ENCODE results near the gene KCNJ8. TPM values are rescaled to one million over a fixed set of nuclear protein-coding genes. Genes with fewer than 3 reads are reported as not detected.
"Not testable (repeated sequence)": the region's sequence is repeated elsewhere in the genome, so short reads cannot be mapped to it uniquely, and the experiment has no call there.

The KCNJ8 gene
- total RNA-seq, 4 donors from 2014 or later: 5.4 to 47.1 (median 12.6) TPM

- H3K4me1 ChIP-seq: no peaks in the 10 kb centered on the region
- in situ Hi-C loops (cut with MboI; ENCODE audit: low sequenced_read_pairs in 4 of 4): no loop called here
- TF ChIP-seq CTCF (IDR thresholded peaks at IDR 0.05 in 4 of 5, conservative IDR thresholded peaks at IDR 0.05 in 1 of 5) (no peak), POLR2A (IDR thresholded peaks at IDR 0.05) (no peak)
- no peak for ATAC-seq
- no peak for DNase-seq
- H3K36me3 ChIP-seq: peaks cover 4 to 24% of the 10 kb centered on the region in 2 donors
- H3K27ac ChIP-seq: peak overlapping the region in 2 of 4 donors; percentile 16 to 19
- no peak overlapping the region for H3K4me3 ChIP-seq
- intact Hi-C loops (cut with DNase I; ENCODE audit: low total_unique reads): no loop called here
- no peaks in the 10 kb centered on the region for H3K27me3 ChIP-seq
- no peaks in the 10 kb centered on the region for H3K9me3 ChIP-seq
Measured at GRCh38 chr12:21800011-21800410, 25.5 kb upstream of the KCNJ8 start.

GRCh38 chr12:21797539-21797938 is 23.0 kb upstream of the KCNJ8 start:
- no peaks in the 10 kb centered on the region for H3K27me3 ChIP-seq
- no peaks in the 10 kb centered on the region for H3K4me1 ChIP-seq
- no peaks in the 10 kb centered on the region for H3K9me3 ChIP-seq
- in situ Hi-C loops (cut with MboI; ENCODE audit: low sequenced_read_pairs in 4 of 4) (no loop called here), intact Hi-C loops (cut with DNase I; ENCODE audit: low total_unique reads) (no loop called here)
- peak overlapping the region in 2 of 4 donors; percentile 36 to 42 for H3K27ac ChIP-seq
- no peak overlapping the region for H3K4me3 ChIP-seq
- DNase-seq: no peak
- peak in 1 of 2 donors; percentile 78 for ATAC-seq
- TF ChIP-seq POLR2A (IDR thresholded peaks at IDR 0.05): no peak
- TF ChIP-seq CTCF (IDR thresholded peaks at IDR 0.05 in 4 of 5, conservative IDR thresholded peaks at IDR 0.05 in 1 of 5): no peak
- H3K36me3 ChIP-seq: peaks cover 4 to 9% of the 10 kb centered on the region in 2 donors

GRCh38 chr12:21795648-21796328 is 21.3 kb upstream of the KCNJ8 start:
- DNase-seq: no peak
- in situ Hi-C loops (cut with MboI; ENCODE audit: low sequenced_read_pairs in 4 of 4): no loop called here
- peak in 1 of 2 donors; percentile 21 for ATAC-seq
- intact Hi-C loops (cut with DNase I; ENCODE audit: low total_unique reads): no loop called here
- Histone ChIP-seq H3K27me3 (no peaks in the 10 kb centered on the region), H3K9me3 (no peaks in the 10 kb centered on the region), H3K27ac (no peak overlapping the region), H3K36me3 (peaks cover 3% of the 10 kb centered on the region in 2 donors), H3K4me1 (no peaks in the 10 kb centered on the region), H3K4me3 (no peak overlapping the region)
- no peak for TF ChIP-seq CTCF (IDR thresholded peaks at IDR 0.05 in 4 of 5, conservative IDR thresholded peaks at IDR 0.05 in 1 of 5)
- TF ChIP-seq POLR2A (IDR thresholded peaks at IDR 0.05): no peak

GRCh38 chr12:21794807-21795595 is 20.5 kb upstream of the KCNJ8 start:
- H3K36me3 ChIP-seq; intact Hi-C loops (cut with DNase I; ENCODE audit: low total_unique reads); in situ Hi-C loops (cut with MboI; ENCODE audit: low sequenced_read_pairs in 4 of 4); H3K4me3 ChIP-seq; H3K27me3 ChIP-seq; H3K4me1 ChIP-seq; ATAC-seq; DNase-seq; H3K27ac ChIP-seq; H3K9me3 ChIP-seq: not testable (repeated sequence)

GRCh38 chr12:21789687-21790086 is 15.2 kb upstream of the KCNJ8 start:
- in situ Hi-C loops (cut with MboI; ENCODE audit: low sequenced_read_pairs in 4 of 4); ATAC-seq; H3K4me1 ChIP-seq; H3K27me3 ChIP-seq; H3K9me3 ChIP-seq; DNase-seq; H3K36me3 ChIP-seq; intact Hi-C loops (cut with DNase I; ENCODE audit: low total_unique reads); H3K4me3 ChIP-seq; H3K27ac ChIP-seq: not testable (repeated sequence)

Measured in gastrocnemius medialis (tissue), 4 donors.